Measurements from ENCODE around the gene CTXN1.

CTXN1 gene

DNA sequence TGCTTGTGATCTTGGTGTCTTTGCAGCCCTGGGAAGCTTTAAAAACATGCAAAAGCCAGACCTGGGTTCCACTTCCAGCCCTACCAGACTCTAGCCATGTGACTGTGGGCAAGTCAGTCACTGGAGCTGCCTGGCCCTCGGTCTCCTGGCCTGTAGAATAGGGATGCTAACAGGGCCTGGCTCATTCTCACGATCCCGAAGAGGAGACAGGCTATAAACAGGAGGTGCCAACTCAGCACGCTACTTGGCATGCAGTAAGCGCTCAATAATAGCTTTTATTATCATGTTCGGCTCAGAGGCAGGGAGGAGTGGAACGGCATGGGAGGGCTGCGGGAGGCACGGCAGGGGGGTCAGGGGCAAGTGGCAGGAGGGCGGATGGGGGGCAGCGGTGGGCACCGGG, 1.7 kb downstream of the CTXN1 start:
- Histone ChIP-seq H2AFZ (ENCODE audit: low read length) (no peak overlapping the region), H3K4me1 (ENCODE audit: insufficient read depth, low read length, poor library complexity, severe bottlenecking) (peaks cover 15% of the 10 kb centered on the region), H3K9me2 (replicated peaks; ENCODE audit: low read depth, low read length) (no peaks in the 10 kb centered on the region), H3F3A (ENCODE audit: low read depth) (no peaks in the 10 kb centered on the region), H3K9me3 (ENCODE audit: insufficient read depth, low read depth, low read length) (no peaks in the 10 kb centered on the region), H3K79me2 (ENCODE audit: insufficient read depth, low read length) (no peaks in the 10 kb centered on the region), H3K36me3 (ENCODE audit: insufficient read depth, low read length) (no peaks in the 10 kb centered on the region), H4K20me1 (ENCODE audit: insufficient read depth, low read length, poor library complexity, severe bottlenecking) (peaks cover 8% of the 10 kb centered on the region), H3K4me2 (ENCODE audit: low read depth, low read length, poor library complexity, severe bottlenecking) (no peak overlapping the region), H3K4me3 (ENCODE audit: low read length, poor library complexity, severe bottlenecking) (no peak overlapping the region), H3K9ac (ENCODE audit: low read depth, low read length, poor library complexity, severe bottlenecking) (no peak overlapping the region), H3K27me3 (ENCODE audit: insufficient read depth, low read length, poor library complexity, severe bottlenecking) (no peaks in the 10 kb centered on the region)
- TF ChIP-seq EZH2phosphoT487 (IDR thresholded peaks at IDR 0.05; ENCODE audit: borderline replicate concordance): no peak
- TF ChIP-seq, protein P1, sequence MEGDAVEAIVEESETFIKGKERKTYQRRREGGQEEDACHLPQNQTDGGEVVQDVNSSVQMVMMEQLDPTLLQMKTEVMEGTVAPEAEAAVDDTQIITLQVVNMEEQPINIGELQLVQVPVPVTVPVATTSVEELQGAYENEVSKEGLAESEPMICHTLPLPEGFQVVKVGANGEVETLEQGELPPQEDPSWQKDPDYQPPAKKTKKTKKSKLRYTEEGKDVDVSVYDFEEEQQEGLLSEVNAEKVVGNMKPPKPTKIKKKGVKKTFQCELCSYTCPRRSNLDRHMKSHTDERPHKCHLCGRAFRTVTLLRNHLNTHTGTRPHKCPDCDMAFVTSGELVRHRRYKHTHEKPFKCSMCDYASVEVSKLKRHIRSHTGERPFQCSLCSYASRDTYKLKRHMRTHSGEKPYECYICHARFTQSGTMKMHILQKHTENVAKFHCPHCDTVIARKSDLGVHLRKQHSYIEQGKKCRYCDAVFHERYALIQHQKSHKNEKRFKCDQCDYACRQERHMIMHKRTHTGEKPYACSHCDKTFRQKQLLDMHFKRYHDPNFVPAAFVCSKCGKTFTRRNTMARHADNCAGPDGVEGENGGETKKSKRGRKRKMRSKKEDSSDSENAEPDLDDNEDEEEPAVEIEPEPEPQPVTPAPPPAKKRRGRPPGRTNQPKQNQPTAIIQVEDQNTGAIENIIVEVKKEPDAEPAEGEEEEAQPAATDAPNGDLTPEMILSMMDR (conservative IDR thresholded peaks at IDR 0.05; ENCODE audit: low read length): no peak

DNA sequence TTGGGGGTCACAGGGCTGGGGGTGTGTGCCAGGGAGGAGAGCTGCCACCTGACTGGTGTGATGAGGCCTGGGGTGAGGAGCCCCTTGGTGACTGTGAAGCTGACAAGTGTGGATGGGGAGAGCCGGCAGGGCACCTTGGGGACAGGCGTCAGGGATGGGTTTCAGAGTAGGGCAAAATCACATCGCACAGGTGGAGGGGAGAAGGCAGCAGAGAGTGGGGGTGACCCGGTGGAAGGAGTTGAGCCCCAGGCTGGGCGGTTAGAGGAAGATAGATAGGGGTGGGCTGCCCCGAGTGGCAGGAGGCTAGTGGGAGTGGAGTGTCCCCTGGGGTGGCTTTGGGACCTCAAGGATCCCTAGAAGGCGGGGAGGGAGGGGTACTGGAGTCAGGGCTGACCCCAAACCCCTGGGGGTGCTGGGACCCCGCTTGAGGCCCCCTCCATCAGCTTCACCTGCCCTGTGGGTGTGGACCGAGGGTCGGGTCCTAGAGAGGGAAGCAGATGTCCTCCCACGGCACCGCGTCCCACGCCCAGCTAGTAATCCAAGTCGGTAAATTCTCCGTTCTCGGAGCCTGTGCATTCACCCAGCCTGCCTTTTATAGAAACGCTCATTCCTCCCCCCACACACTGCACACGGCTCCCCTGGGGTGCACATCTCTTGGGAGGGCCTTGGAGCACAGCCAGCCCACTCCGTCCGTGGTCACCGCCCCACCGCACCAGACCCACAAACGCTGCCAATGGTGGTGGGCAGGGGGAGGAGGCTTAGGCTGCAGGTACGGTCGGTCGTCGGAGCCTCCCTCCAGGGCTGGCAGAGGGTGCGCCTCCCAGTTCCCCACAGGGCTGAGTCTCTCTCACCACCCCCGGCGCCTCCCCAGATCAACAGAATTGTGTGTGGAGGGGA, 2.4 kb downstream of the CTXN1 start:
- no peaks in the 10 kb centered on the region for H3K27me3 ChIP-seq (ENCODE audit: insufficient read depth, low read length, poor library complexity, severe bottlenecking)
- no peak overlapping the region for H3K4me2 ChIP-seq (ENCODE audit: low read depth, low read length, poor library complexity, severe bottlenecking)
- no peak for TF ChIP-seq EZH2phosphoT487 (IDR thresholded peaks at IDR 0.05; ENCODE audit: borderline replicate concordance)
- TF ChIP-seq, protein P1 (conservative IDR thresholded peaks at IDR 0.05; ENCODE audit: low read length): no peak
- H3F3A ChIP-seq (ENCODE audit: low read depth): no peaks in the 10 kb centered on the region
- H3K4me3 ChIP-seq (ENCODE audit: low read length, poor library complexity, severe bottlenecking): no peak overlapping the region
- no peaks in the 10 kb centered on the region for H3K79me2 ChIP-seq (ENCODE audit: insufficient read depth, low read length)
- no peak overlapping the region for H2AFZ ChIP-seq (ENCODE audit: low read length)
- no peaks in the 10 kb centered on the region for H3K9me2 ChIP-seq (replicated peaks; ENCODE audit: low read depth, low read length)
- H3K9ac ChIP-seq (ENCODE audit: low read depth, low read length, poor library complexity, severe bottlenecking): no peak overlapping the region
- peaks cover 15% of the 10 kb centered on the region for H3K4me1 ChIP-seq (ENCODE audit: insufficient read depth, low read length, poor library complexity, severe bottlenecking)
- no peaks in the 10 kb centered on the region for H3K9me3 ChIP-seq (ENCODE audit: insufficient read depth, low read depth, low read length)
- no peaks in the 10 kb centered on the region for H3K36me3 ChIP-seq (ENCODE audit: insufficient read depth, low read length)
- H4K20me1 ChIP-seq (ENCODE audit: insufficient read depth, low read length, poor library complexity, severe bottlenecking): peaks cover 8% of the 10 kb centered on the region

DNA sequence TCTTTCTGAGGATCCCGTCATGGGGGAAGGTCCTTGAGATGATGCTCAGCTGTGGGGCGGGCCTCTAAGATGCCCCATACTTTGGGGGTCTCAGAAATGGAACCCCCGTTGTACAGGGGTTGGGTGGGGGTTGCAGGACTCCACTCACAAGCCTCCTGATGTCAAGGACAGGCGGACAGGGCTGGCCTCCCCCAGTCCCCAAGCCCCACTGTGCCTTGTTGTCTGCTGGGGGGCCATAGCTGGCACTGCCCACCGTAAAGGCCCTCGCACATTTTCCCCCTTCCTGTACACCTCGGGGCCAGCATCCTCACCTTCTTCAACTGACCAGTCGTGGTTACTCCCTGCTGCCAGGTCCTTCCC, 3.1 kb downstream of the CTXN1 start:
- TF ChIP-seq EZH2phosphoT487 (IDR thresholded peaks at IDR 0.05; ENCODE audit: borderline replicate concordance): no peak
- TF ChIP-seq, protein P1 (conservative IDR thresholded peaks at IDR 0.05; ENCODE audit: low read length): no peak
- H3K79me2 ChIP-seq (ENCODE audit: insufficient read depth, low read length): no peaks in the 10 kb centered on the region
- H3K4me2 ChIP-seq (ENCODE audit: low read depth, low read length, poor library complexity, severe bottlenecking): no peak overlapping the region
- H3K9me3 ChIP-seq (ENCODE audit: insufficient read depth, low read depth, low read length): no peaks in the 10 kb centered on the region
- H3K36me3 ChIP-seq (ENCODE audit: insufficient read depth, low read length): no peaks in the 10 kb centered on the region
- no peaks in the 10 kb centered on the region for H3K9me2 ChIP-seq (replicated peaks; ENCODE audit: low read depth, low read length)
- H3F3A ChIP-seq (ENCODE audit: low read depth): no peaks in the 10 kb centered on the region
- H3K4me1 ChIP-seq (ENCODE audit: insufficient read depth, low read length, poor library complexity, severe bottlenecking): peaks cover 15% of the 10 kb centered on the region
- H3K4me3 ChIP-seq (ENCODE audit: low read length, poor library complexity, severe bottlenecking): no peak overlapping the region
- H2AFZ ChIP-seq (ENCODE audit: low read length): no peak overlapping the region
- H4K20me1 ChIP-seq (ENCODE audit: insufficient read depth, low read length, poor library complexity, severe bottlenecking): peaks cover 8% of the 10 kb centered on the region
- no peaks in the 10 kb centered on the region for H3K27me3 ChIP-seq (ENCODE audit: insufficient read depth, low read length, poor library complexity, severe bottlenecking)
- no peak overlapping the region for H3K9ac ChIP-seq (ENCODE audit: low read depth, low read length, poor library complexity, severe bottlenecking)

Data from Loucy (cell line).